GM19043 (cell line): ENCODE results near the gene LRFN5.
"Not testable (repeated sequence)": the region's sequence is repeated elsewhere in the genome, so short reads cannot be mapped to it uniquely, and the experiment has no call there.

Experiments
- ATAC-seq: cut with Tn5 transposase; IDR thresholded peaks from one replicate; pipeline ENCODE4 v1.9.1; 2021; ENCODE audit warnings: low read depth; ENCODE audit not compliant: unreplicated experiment

LRFN5 gene

GRCh38 chr14:41606532-41607303 lies at the start of gene LRFN5:
TSS of gene LRFN5 (plus strand) at chr14:41606876.
- no peak for ATAC-seq

- ATAC-seq: no peak
These were observed 48.2 kb upstream of the LRFN5 start for GRCh38 chr14:41558490-41558889.

GRCh38 chr14:41566864-41567263 lies 39.8 kb upstream of the LRFN5 start:
- not testable (repeated sequence) for ATAC-seq

GRCh38 chr14:41568979-41569378 lies 37.7 kb upstream of the LRFN5 start:
- ATAC-seq: no peak

GRCh38 chr14:41570415-41571155 lies 36.1 kb upstream of the LRFN5 start:
- ATAC-seq: no peak

GRCh38 chr14:41586237-41586636 lies 20.4 kb upstream of the LRFN5 start:
- ATAC-seq: no peak

GRCh38 chr14:41597647-41598046 lies 9.0 kb upstream of the LRFN5 start:
- ATAC-seq: no peak

- ATAC-seq: not testable (repeated sequence)
These were observed 6.8 kb upstream of the LRFN5 start for GRCh38 chr14:41599805-41600385.

GRCh38 chr14:41604721-41605531 lies 1.8 kb upstream of the LRFN5 start:
- ATAC-seq: no peak

- no peak for ATAC-seq
These were observed 960 bp upstream of the LRFN5 start for GRCh38 chr14:41605550-41606281.

GRCh38 chr14:41606282-41606531 lies 469 bp upstream of the LRFN5 start:
- ATAC-seq: no peak

- ATAC-seq: no peak
These were observed 664 bp downstream of the LRFN5 start for GRCh38 chr14:41607304-41607775.

- no peak for ATAC-seq
These were observed 1.4 kb downstream of the LRFN5 start for GRCh38 chr14:41607966-41608663.

GRCh38 chr14:41608681-41609390 lies 2.2 kb downstream of the LRFN5 start:
- ATAC-seq: no peak

GRCh38 chr14:41609704-41610183 lies 3.1 kb downstream of the LRFN5 start:
- no peak for ATAC-seq

- ATAC-seq: no peak
These were observed 8.4 kb downstream of the LRFN5 start for GRCh38 chr14:41615011-41615595.

GRCh38 chr14:41623736-41624135 lies 17.1 kb downstream of the LRFN5 start:
- no peak for ATAC-seq

GRCh38 chr14:41629876-41630275 lies 23.2 kb downstream of the LRFN5 start:
- ATAC-seq: no peak

GRCh38 chr14:41634286-41634685 lies 27.6 kb downstream of the LRFN5 start:
- ATAC-seq: no peak
